Endothelial cell (in vitro differentiated cells): Measurements from ENCODE around the gene TMEM82. TPM values are rescaled to one million over a fixed set of nuclear protein-coding genes. Genes with fewer than 3 reads are reported as not detected.
"Not testable (repeated sequence)": the region's sequence is repeated elsewhere in the genome, so short reads cannot be mapped to it uniquely, and the experiment has no call there.

Experiments
- DNase-seq: peaks from one replicate; pipeline ENCODE4 v3.0.0; 2021; ENCODE audit warnings: low spot score
- H3K27ac Mint-ChIP-seq: one replicate; pipeline ENCODE4 v1.8.0; 2021; ENCODE audit warnings: mixed read lengths, inconsistent platforms; ENCODE audit not compliant: unreplicated experiment
- H3K27me3 Mint-ChIP-seq: one replicate; pipeline ENCODE4 v1.8.0; 2021; ENCODE audit warnings: mild to moderate bottlenecking, moderate library complexity, mixed read lengths, inconsistent platforms; ENCODE audit not compliant: unreplicated experiment
- H3K36me3 Mint-ChIP-seq: one replicate; pipeline ENCODE4 v1.8.0; 2021; ENCODE audit warnings: mild to moderate bottlenecking, low read depth, mixed read lengths, inconsistent platforms; ENCODE audit not compliant: unreplicated experiment
- H3K4me1 Mint-ChIP-seq: one replicate; pipeline ENCODE4 v1.8.0; 2021; ENCODE audit warnings: mild to moderate bottlenecking, mixed read lengths, inconsistent platforms; ENCODE audit not compliant: unreplicated experiment
- H3K4me3 Mint-ChIP-seq: one replicate; pipeline ENCODE4 v1.8.0; 2021; ENCODE audit warnings: mild to moderate bottlenecking, mixed read lengths, inconsistent platforms; ENCODE audit not compliant: unreplicated experiment
- H3K9me3 Mint-ChIP-seq: one replicate; pipeline ENCODE4 v1.8.0; 2021; ENCODE audit warnings: mixed read lengths, inconsistent platforms; ENCODE audit not compliant: unreplicated experiment
- CTCF ChIP-seq: fragments of 200-600 bp; sonication (generic); IDR thresholded peaks from one replicate; pipeline ENCODE4 v1.5.0; 2021; ENCODE audit warnings: antibody characterized with exemption; ENCODE audit not compliant: unreplicated experiment
- long read RNA-seq: library from polyadenylated mRNA; unstranded; transcript quantifications from one replicate; pipeline ENCODE4 v2.0.0, GENCODE V29; 2020; ENCODE audit not compliant: unreplicated experiment
- total RNA-seq: library from RNA; stranded (reverse); fragmentation: NEBNext Ultra II Directional; extraction: Animal tissue kit (Norgen Biotek cat#: 25700); gene quantifications from one replicate; pipeline ENCODE4 v1.2.1, GENCODE V29; 2021; ENCODE audit not compliant: unreplicated experiment

Gene TMEM82
- not detected for total RNA-seq
- long read RNA-seq = 0 reads

GRCh38 chr1:15742339-15742801 lies at the start of gene TMEM82:
TMEM82 (plus strand) TSS chr1:15742499; CDS start chr1:15742560, 61 bp downstream.
- Mint-ChIP-seq H3K27ac (no peak within 1 kb of the TSS), H3K9me3 (no peaks in the 10 kb centered on the region), H3K36me3 (no peaks in the 10 kb centered on the region), H3K4me1 (no peaks in the 10 kb centered on the region), H3K27me3 (peaks cover 11% of the 10 kb centered on the region), H3K4me3 (no peak within 1 kb of the TSS)
- DNase-seq = no peak
- no peak for TF ChIP-seq CTCF

GRCh38 chr1:15693371-15693770 lies 48.9 kb upstream of the TMEM82 start:
- Mint-ChIP-seq H3K4me3 (no peak overlapping the region), H3K36me3 (peaks cover 10% of the 10 kb centered on the region), H3K4me1 (peaks cover 14% of the 10 kb centered on the region), H3K27me3 (peaks cover 1% of the 10 kb centered on the region), H3K9me3 (no peaks in the 10 kb centered on the region), H3K27ac (no peak overlapping the region)
- TF ChIP-seq CTCF = no peak
- DNase-seq = no peak

- H3K27me3 Mint-ChIP-seq = peaks cover 1% of the 10 kb centered on the region
- peaks cover 6% of the 10 kb centered on the region for H3K36me3 Mint-ChIP-seq
- no peaks in the 10 kb centered on the region for H3K9me3 Mint-ChIP-seq
- peaks cover 20% of the 10 kb centered on the region for H3K4me1 Mint-ChIP-seq
- H3K4me3 Mint-ChIP-seq = peak overlapping the region; percentile 59
- peak overlapping the region; percentile 70 for H3K27ac Mint-ChIP-seq
- no peak for DNase-seq
- TF ChIP-seq CTCF = no peak
Observed at GRCh38 chr1:15696956-15697521, 45.3 kb upstream of the TMEM82 start.

GRCh38 chr1:15698201-15698600 lies 44.1 kb upstream of the TMEM82 start:
- TF ChIP-seq CTCF = no peak
- Mint-ChIP-seq H3K36me3 (peaks cover 6% of the 10 kb centered on the region), H3K4me3 (no peak overlapping the region), H3K4me1 (peaks cover 19% of the 10 kb centered on the region), H3K27me3 (no peaks in the 10 kb centered on the region), H3K9me3 (no peaks in the 10 kb centered on the region), H3K27ac (no peak overlapping the region)
- DNase-seq = no peak

- not testable (repeated sequence) for H3K27me3 Mint-ChIP-seq, DNase-seq, H3K27ac Mint-ChIP-seq, H3K9me3 Mint-ChIP-seq, H3K4me3 Mint-ChIP-seq, H3K36me3 Mint-ChIP-seq
- peaks cover 30% of the 10 kb centered on the region for H3K4me1 Mint-ChIP-seq
Observed at GRCh38 chr1:15699321-15699720, 43.0 kb upstream of the TMEM82 start.
